Neural progenitor cell (in vitro differentiated cells): Measurements from ENCODE around the gene PAN2. TPM values are rescaled to one million over a fixed set of nuclear protein-coding genes. Genes with fewer than 3 reads are reported as not detected.
A peak's percentile ranks its signal among the peaks of the same experiment; 100 is the strongest.

ENCODE experiments used
- DNase-seq: peaks from one replicate; pipeline ENCODE4 v3.0.0-alpha.2; 2016; ENCODE audit warnings: low spot score
- H2AFZ ChIP-seq: fragments of 200-600 bp; sonication (generic); replicated peaks from 2 replicates; pipeline ENCODE4 v1.6.1; 2016; ENCODE audit warnings: antibody characterized with exemption
- H3F3A ChIP-seq: fragments of 200-600 bp; sonication (generic); 2 replicates; pipeline ENCODE4 v1.6.1; 2016; ENCODE audit warnings: antibody characterized with exemption, low read depth
- H3K27ac ChIP-seq: fragments of 200-600 bp; sonication (generic); 2 replicates; pipeline ENCODE4 v1.5.1; 2016; ENCODE audit warnings: mild to moderate bottlenecking
- H3K27me3 ChIP-seq: fragments of 200-600 bp; sonication (generic); 2 replicates; pipeline ENCODE4 v1.6.1; 2016; ENCODE audit warnings: mild to moderate bottlenecking, moderate library complexity
- H3K36me3 ChIP-seq: fragments of 200-600 bp; sonication (generic); 2 replicates; pipeline ENCODE4 v1.5.1; 2016
- H3K4me1 ChIP-seq: fragments of 200-600 bp; sonication (generic); 2 replicates; pipeline ENCODE4 v1.6.1; 2016; ENCODE audit warnings: mixed run types
- H3K4me2 ChIP-seq: fragments of 200-600 bp; sonication (generic); 2 replicates; pipeline ENCODE4 v1.6.1; 2016
- H3K4me3 ChIP-seq: fragments of 200-600 bp; sonication (generic); 2 replicates; pipeline ENCODE4 v1.5.1; 2016
- H3K79me2 ChIP-seq: fragments of 200-600 bp; sonication (generic); 2 replicates; pipeline ENCODE4 v1.6.1; 2016; ENCODE audit warnings: low read depth
- H3K9ac ChIP-seq: fragments of 200-600 bp; sonication (generic); 2 replicates; pipeline ENCODE4 v1.6.1; 2016
- H3K9me3 ChIP-seq: fragments of 200-600 bp; sonication (generic); 2 replicates; pipeline ENCODE4 v1.5.1; 2016; ENCODE audit warnings: low read depth
- H4K20me1 ChIP-seq: fragments of 200-600 bp; sonication (generic); 2 replicates; pipeline ENCODE4 v1.6.1; 2016; ENCODE audit warnings: low read depth
- H3K27ac Mint-ChIP-seq: 3 replicates; pipeline ENCODE4 v1.8.0; 2021; ENCODE audit warnings: mixed read lengths
- H3K27me3 Mint-ChIP-seq: 2 replicates; pipeline ENCODE4 v1.8.0; 2022; ENCODE audit warnings: low read depth, mild to moderate bottlenecking, inconsistent platforms, moderate library complexity, mixed read lengths; ENCODE audit not compliant: insufficient read depth
- H3K36me3 Mint-ChIP-seq: 3 replicates; pipeline ENCODE4 v1.8.0; 2021; ENCODE audit warnings: mixed read lengths
- H3K4me1 Mint-ChIP-seq: 3 replicates; pipeline ENCODE4 v1.8.0; 2021; ENCODE audit warnings: mixed read lengths
- H3K4me3 Mint-ChIP-seq: 3 replicates; pipeline ENCODE4 v1.8.0; 2021; ENCODE audit warnings: mild to moderate bottlenecking, moderate library complexity, mixed read lengths
- H3K9me3 Mint-ChIP-seq: 3 replicates; pipeline ENCODE4 v1.8.0; 2020; ENCODE audit warnings: mixed read lengths
- CTCF ChIP-seq: fragments of 200-600 bp; sonication (generic); IDR thresholded peaks from 2 replicates; pipeline ENCODE4 v1.5.1; 2017; ENCODE audit warnings: antibody characterized with exemption, mild to moderate bottlenecking
- EZH2 ChIP-seq: fragments of 200-600 bp; sonication (generic); IDR thresholded peaks from 2 replicates; pipeline ENCODE4 v1.6.1; 2017; ENCODE audit warnings: antibody characterized with exemption, mild to moderate bottlenecking, moderate library complexity
- EZH2phosphoT487 ChIP-seq: fragments of 200-600 bp; sonication (generic); IDR thresholded peaks from 2 replicates; pipeline ENCODE4 v1.6.1; 2017; ENCODE audit warnings: antibody characterized with exemption
- total RNA-seq: library from RNA; depleted of rRNA; stranded (reverse); fragments of >200 nt; gene quantifications from 2 replicates; pipeline ENCODE4 v1.2.3, GENCODE V29; 2015; ENCODE audit warnings: low replicate concordance

PAN2 gene
- total RNA-seq, result 61.9 and 116 TPM in 2 replicates

- Histone ChIP-seq H4K20me1 (no peaks in the 10 kb centered on the region), H3K4me2 (peak within 1 kb of the TSS; percentile 99), H2AFZ (peak within 1 kb of the TSS; percentile 81), H3K4me1 (peaks cover 18% of the 10 kb centered on the region), H3K9ac (peak within 1 kb of the TSS; percentile 82), H3F3A (peaks cover 35% of the 10 kb centered on the region), H3K36me3 (no peaks in the 10 kb centered on the region), H3K27me3 (no peaks in the 10 kb centered on the region), H3K4me3 (peak within 1 kb of the TSS; percentile 69), H3K9me3 (no peaks in the 10 kb centered on the region), H3K27ac (peak within 1 kb of the TSS; percentile 89), H3K79me2 (peaks cover 9% of the 10 kb centered on the region)
- TF ChIP-seq EZH2phosphoT487 (no peak), CTCF (peak; percentile 76), EZH2 (no peak)
- Mint-ChIP-seq H3K4me1 (peaks cover 20% of the 10 kb centered on the region), H3K9me3 (no peaks in the 10 kb centered on the region), H3K36me3 (peaks cover 2% of the 10 kb centered on the region), H3K27me3 (peaks cover 13% of the 10 kb centered on the region), H3K27ac (peak within 1 kb of the TSS; percentile 94), H3K4me3 (peak within 1 kb of the TSS; percentile 94)
- peak; percentile 95 for DNase-seq
Measured at GRCh38 chr12:56333679-56334489, at the start of gene PAN2. Gene PAN2 (minus strand): TSS chr12:56334000. CDS start chr12:56333094, 906 bp downstream.

GRCh38 chr12:56382611-56383010, 48.8 kb upstream of the PAN2 start:
- Histone ChIP-seq H3K27me3 (no peaks in the 10 kb centered on the region), H3K9me3 (no peaks in the 10 kb centered on the region), H3K27ac (no peak overlapping the region), H3K4me3 (no peak overlapping the region), H3F3A (no peaks in the 10 kb centered on the region), H4K20me1 (no peaks in the 10 kb centered on the region), H3K36me3 (no peaks in the 10 kb centered on the region), H3K4me1 (peaks cover 9% of the 10 kb centered on the region), H3K79me2 (no peaks in the 10 kb centered on the region), H3K4me2 (no peak overlapping the region), H3K9ac (no peak overlapping the region), H2AFZ (no peak overlapping the region)
- Mint-ChIP-seq H3K4me1 (peaks cover 10% of the 10 kb centered on the region), H3K27ac (no peak overlapping the region), H3K4me3 (no peak overlapping the region), H3K27me3 (peaks cover 5% of the 10 kb centered on the region), H3K36me3 (no peaks in the 10 kb centered on the region), H3K9me3 (no peaks in the 10 kb centered on the region)
- DNase-seq, result no peak
- TF ChIP-seq EZH2, result no peak

GRCh38 chr12:56377989-56378316, 44.2 kb upstream of the PAN2 start:
- Mint-ChIP-seq H3K4me1 (peaks cover 4% of the 10 kb centered on the region), H3K36me3 (no peaks in the 10 kb centered on the region), H3K4me3 (no peak overlapping the region), H3K9me3 (peaks cover 5% of the 10 kb centered on the region), H3K27me3 (no peaks in the 10 kb centered on the region), H3K27ac (no peak overlapping the region)
- Histone ChIP-seq H3F3A (no peaks in the 10 kb centered on the region), H3K4me3 (no peak overlapping the region), H3K79me2 (no peaks in the 10 kb centered on the region), H2AFZ (peak overlapping the region; percentile 76), H3K36me3 (no peaks in the 10 kb centered on the region), H3K27ac (no peak overlapping the region), H4K20me1 (no peaks in the 10 kb centered on the region), H3K4me1 (peaks cover 9% of the 10 kb centered on the region), H3K9ac (no peak overlapping the region), H3K9me3 (no peaks in the 10 kb centered on the region), H3K27me3 (no peaks in the 10 kb centered on the region), H3K4me2 (no peak overlapping the region)
- no peak for TF ChIP-seq EZH2
- DNase-seq, result no peak

- H3K27ac ChIP-seq, result no peak overlapping the region
- no peaks in the 10 kb centered on the region for H3K9me3 ChIP-seq
- peak overlapping the region; percentile 16 for H3K4me2 ChIP-seq
- Mint-ChIP-seq H3K9me3 (peaks cover 5% of the 10 kb centered on the region), H3K4me1 (peaks cover 4% of the 10 kb centered on the region), H3K4me3 (no peak overlapping the region), H3K27ac (peak overlapping the region; percentile 6), H3K27me3 (no peaks in the 10 kb centered on the region), H3K36me3 (no peaks in the 10 kb centered on the region)
- no peak overlapping the region for H3K9ac ChIP-seq
- H3F3A ChIP-seq, result no peaks in the 10 kb centered on the region
- H3K4me1 ChIP-seq, result peaks cover 9% of the 10 kb centered on the region
- TF ChIP-seq CTCF (no peak), EZH2 (no peak), EZH2phosphoT487 (no peak)
- no peaks in the 10 kb centered on the region for H4K20me1 ChIP-seq
- no peaks in the 10 kb centered on the region for H3K79me2 ChIP-seq
- peak; percentile 16 for DNase-seq
- no peaks in the 10 kb centered on the region for H3K36me3 ChIP-seq
- H2AFZ ChIP-seq, result peak overlapping the region; percentile 76
- no peak overlapping the region for H3K4me3 ChIP-seq
- H3K27me3 ChIP-seq, result no peaks in the 10 kb centered on the region
Measured at GRCh38 chr12:56377310-56377988, 43.6 kb upstream of the PAN2 start.
